NCI-H226 (cell line): ENCODE data around the gene ACLY.

ENCODE experiments used
- DNase-seq: peaks from one replicate; pipeline ENCODE4 v3.0.0-alpha.2; 2015

The ACLY gene

DNA sequence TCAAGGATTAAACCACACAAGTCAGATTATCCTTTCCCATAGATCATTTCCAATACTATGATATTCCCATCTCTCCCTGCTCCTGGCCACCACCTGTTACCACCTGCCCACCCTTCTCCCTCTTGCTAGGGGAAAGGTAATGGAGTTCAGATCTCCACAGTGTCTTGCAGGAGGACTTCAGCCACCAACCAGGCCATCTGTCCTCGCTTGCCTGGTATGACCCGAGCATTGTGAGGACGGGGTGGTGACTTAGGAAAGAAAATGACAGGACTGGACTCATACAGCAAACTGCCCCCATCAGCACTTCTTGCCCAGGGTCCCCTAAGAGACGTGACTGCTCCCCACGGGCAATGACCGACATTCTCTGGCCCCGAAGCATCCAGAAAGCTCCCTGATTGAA, 95.2 kb downstream of the ACLY start:
- no peak for DNase-seq

DNA sequence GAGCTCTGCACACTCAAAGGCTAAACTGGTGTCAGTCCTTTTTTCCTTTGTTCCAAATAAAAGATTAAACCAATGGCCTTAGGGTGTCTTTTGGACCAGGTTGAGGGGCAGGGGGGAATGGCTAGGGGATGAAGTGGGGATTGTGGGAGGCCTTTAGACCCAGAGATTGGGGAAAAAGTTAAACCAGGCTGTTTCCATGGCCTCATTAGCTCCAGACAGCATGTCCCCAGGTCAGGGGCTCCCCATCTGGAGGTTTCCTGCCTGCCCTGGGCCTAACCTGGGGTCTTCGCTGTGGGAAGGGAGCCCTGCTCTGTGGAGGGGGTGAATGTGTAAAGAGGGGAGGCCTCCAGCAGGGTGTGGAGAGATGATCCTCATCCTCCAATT, 95.6 kb downstream of the ACLY start:
- no peak for DNase-seq

DNA sequence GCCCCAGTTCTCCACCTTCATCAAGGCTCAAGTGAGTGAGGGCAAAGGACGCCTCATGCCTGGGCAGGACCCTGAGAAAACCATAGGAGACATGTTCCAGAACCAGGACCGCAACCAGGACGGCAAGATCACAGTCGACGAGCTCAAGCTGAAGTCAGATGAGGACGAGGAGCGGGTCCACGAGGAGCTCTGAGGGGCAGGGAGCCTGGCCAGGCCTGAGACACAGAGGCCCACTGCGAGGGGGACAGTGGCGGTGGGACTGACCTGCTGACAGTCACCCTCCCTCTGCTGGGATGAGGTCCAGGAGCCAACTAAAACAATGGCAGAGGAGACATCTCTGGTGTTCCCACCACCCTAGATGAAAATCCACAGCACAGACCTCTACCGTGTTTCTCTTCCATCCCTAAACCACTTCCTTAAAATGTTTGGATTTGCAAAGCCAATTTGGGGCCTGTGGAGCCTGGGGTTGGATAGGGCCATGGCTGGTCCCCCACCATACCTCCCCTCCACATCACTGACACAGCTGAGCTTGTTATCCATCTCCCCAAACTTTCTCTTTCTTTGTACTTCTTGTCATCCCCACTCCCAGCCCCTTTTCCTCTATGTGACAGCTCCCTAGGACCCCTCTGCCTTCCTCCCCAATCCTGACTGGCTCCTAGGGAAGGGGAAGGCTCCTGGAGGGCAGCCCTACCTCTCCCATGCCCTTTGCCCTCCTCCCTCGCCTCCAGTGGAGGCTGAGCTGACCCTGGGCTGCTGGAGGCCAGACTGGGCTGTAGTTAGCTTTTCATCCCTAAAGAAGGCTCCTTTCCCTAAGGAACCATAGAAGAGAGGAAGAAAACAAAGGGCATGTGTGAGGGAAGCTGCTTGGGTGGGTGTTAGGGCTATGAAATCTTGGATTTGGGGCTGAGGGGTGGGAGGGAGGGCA, 96.3 kb downstream of the ACLY start:
- DNase-seq, result no peak

DNA sequence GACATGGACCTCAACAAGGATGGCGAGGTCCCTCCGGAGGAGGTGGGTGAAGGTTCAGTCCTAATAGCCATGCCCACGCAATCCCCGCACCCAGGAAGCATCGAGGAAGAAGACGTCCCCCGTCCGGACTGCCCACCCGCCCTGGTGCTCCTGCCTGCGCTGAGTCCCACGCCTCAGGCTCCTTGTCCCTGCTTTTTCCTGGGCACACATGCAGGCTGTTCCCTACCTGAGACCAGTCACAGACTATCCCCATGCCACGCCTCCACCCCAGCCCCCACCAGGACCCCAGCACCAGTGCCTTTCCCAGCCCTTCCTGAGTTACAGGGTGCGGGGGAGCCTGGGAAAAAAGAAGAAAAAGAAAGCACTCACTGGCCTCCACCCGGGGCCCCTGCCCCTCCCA, 97.0 kb downstream of the ACLY start:
- no peak for DNase-seq

DNA sequence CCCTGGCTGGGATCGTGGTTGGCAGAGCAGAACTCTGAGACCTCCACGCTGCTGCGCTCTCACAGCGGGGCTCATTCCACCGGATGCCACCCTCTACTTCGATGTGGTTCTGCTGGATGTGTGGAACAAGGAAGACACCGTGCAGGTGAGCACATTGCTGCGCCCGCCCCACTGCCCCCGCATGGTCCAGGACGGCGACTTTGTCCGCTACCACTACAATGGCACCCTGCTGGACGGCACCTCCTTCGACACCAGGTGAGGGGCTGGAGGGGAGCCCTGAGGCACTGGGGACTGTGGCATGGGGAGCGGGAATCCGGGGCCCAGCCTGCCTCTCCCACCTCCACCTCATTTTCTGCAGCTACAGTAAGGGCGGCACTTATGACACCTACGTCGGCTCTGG, 100.7 kb downstream of the ACLY start:
- DNase-seq, result no peak
